ENCODE results near the gene SMIM11.
"Not testable (repeated sequence)": the region's sequence is repeated elsewhere in the genome, so short reads cannot be mapped to it uniquely, and the experiment has no call there.

The SMIM11 gene

DNA sequence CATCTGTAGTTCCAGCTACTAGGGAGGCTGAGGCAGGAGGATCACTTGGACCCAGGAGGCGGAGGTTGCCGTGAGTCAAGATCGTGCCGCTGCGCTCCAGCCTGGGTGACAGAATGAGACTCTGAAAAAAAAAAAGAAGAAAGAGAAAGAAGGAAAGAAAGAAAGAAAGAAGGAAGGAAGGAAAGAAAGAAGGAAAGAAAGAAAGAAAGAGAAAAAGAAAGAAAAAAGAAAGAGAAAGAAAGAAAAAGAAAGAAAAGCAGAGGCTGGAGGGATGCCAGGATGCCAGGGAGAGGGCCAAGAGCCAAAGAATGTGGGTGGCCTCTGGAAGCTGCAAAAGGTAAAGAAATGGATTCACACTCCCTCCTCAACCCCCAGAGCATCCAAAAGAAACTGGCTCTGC lies 19.7 kb upstream of the SMIM11 start:
- DNase-seq (ENCODE audit: low read depth in 2 of 2): no peak

DNA sequence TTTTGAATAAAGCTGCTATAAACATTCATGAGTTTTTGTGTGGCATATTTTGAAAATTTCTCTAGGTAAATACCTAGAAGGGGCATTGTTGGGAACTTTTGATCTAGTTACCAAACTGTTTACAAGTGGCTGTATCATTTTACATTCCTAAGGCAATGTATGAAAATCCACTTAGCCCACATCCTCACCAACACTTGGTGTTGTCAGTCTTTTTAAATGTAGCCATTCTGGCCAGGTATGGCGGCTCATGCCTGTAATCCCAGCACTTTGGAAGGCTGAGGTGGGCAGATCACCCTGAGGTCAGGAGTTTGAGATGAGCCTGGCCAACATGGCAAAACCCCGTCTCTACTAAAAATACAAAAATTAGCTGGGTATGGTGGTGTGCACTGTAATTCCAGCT lies 17.4 kb upstream of the SMIM11 start:
- DNase-seq (ENCODE audit: low read depth in 2 of 2): no peak

DNA sequence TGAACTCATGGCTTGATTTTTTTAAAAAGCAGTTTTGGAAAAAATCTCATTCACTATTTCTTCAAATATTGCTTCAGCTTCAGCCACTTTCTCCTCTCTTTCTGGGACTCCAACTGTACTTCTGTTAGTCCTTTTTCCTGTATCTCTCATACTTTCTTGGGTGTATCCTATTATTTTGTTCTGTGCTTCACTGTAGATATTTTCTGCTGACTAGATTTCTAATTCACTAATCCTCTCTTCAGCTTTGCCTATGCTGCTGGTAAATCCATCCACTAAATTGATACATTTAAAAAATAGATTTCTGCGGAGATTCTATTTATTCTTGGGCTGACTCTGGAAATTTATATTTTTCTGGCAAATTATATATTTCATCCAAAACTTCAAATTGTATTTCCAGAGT lies 16.4 kb upstream of the SMIM11 start:
- no peak for DNase-seq (ENCODE audit: low read depth in 2 of 2)

- DNase-seq (ENCODE audit: low read depth in 2 of 2): no peak
Measured at GRCh38 chr21:34360488-34361241, 14.6 kb upstream of the SMIM11 start.

DNA sequence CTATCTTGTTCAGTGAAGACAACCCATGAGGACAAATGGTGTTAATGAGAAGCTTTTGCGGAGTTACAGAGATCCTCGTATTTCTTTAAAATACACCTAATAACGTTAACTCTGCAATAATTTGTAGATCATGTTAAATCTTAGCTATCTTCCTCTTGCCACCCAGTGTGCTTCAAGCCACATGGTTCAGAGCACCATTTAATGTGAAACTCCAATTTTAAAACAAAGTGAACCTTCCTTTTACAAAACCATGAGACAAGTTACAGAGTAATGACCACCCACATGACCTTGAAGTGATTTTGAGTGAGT lies 13.2 kb upstream of the SMIM11 start:
- DNase-seq (ENCODE audit: low read depth in 2 of 2): no peak

- no peak for DNase-seq (ENCODE audit: low read depth in 2 of 2)
Measured at GRCh38 chr21:34362670-34363069, 12.6 kb upstream of the SMIM11 start.

GRCh38 chr21:34363733-34364132 lies 11.6 kb upstream of the SMIM11 start, which contains the start of gene KCNE2:
KCNE2 (plus strand) TSS chr21:34364006; CDS start chr21:34370479, 6,473 bp downstream.
- DNase-seq (ENCODE audit: low read depth in 2 of 2): no peak

DNA sequence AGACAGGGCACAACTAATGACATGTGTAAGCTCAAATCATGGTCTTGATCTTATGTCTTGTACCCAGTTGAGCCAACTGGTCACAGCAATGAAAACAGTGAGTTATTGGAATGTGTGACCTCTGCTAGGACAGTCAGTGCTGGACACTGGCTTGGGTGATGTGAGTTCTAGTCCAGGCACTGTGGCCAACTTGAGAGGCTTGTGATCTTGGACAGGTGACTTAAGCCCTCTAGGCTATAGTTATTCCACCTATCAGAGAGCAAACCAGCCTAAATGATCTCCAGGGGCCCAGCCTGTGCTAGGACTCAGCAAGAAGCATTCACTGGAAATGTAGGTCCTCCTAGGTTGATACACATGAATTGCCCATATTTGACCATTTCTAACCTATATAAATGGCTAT lies 10.4 kb upstream of the SMIM11 start:
- no peak for DNase-seq (ENCODE audit: low read depth in 2 of 2)

GRCh38 chr21:34365809-34366208 lies 9.5 kb upstream of the SMIM11 start:
- DNase-seq (ENCODE audit: low read depth in 2 of 2): no peak

GRCh38 chr21:34367320-34367935 lies 7.9 kb upstream of the SMIM11 start:
- peak; percentile 32 to 33 for DNase-seq (ENCODE audit: low read depth in 2 of 2)

GRCh38 chr21:34369741-34370140 lies 5.6 kb upstream of the SMIM11 start:
- DNase-seq (ENCODE audit: low read depth in 2 of 2): no peak

DNA sequence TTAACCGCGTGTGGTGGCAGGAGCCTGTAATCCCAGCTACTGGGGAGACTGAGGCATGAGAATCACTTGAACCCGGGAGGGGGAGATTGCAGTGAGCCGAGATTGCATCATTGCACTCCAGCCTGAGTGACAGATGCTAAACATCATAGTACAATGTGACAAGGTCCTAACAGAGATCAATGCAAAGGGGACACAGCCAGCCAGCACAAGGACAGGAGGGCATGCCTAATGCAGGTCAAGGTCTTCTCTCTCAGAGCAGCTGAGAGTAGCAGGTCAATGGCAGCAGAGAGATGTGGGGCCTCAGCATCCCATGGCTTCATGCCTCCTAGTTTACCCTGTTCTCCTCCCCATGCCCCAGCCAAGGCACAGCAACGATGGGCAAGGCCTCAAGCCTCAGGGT lies 3.0 kb upstream of the SMIM11 start:
- no peak for DNase-seq (ENCODE audit: low read depth in 2 of 2)

- DNase-seq (ENCODE audit: low read depth in 2 of 2): not testable (repeated sequence)
Measured at GRCh38 chr21:34374462-34374861, 845 bp upstream of the SMIM11 start.

- DNase-seq (ENCODE audit: low read depth in 2 of 2): not testable (repeated sequence)
Measured at GRCh38 chr21:34375619-34375972, 289 bp downstream of the SMIM11 start.

GRCh38 chr21:34383138-34383537 lies 7.8 kb downstream of the SMIM11 start:
- not testable (repeated sequence) for DNase-seq (ENCODE audit: low read depth in 2 of 2)

GRCh38 chr21:34383724-34384415 lies 8.6 kb downstream of the SMIM11 start:
- not testable (repeated sequence) for DNase-seq (ENCODE audit: low read depth in 2 of 2)

GRCh38 chr21:34400522-34400921 lies 25.2 kb downstream of the SMIM11 start:
- not testable (repeated sequence) for DNase-seq (ENCODE audit: low read depth in 2 of 2)

DNA sequence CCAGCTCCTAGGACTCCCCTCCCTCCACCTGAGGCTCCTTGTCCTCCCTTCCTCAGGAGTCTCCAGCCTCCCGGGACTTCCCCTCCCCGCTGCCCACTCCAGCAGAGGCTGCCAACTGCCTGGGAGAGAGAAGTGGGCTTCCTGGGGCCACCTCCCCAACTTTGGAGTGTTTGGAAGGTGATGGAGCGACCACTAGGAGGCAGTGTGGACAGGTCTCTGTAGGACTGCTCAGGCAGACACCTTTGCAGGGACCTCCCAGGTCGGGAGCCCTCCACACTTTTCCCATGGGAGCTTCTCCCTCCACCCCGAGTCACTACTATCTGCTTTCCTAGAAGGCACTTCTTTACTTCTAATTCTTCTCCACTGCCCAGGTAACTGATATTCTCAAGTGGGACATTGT lies 29.4 kb downstream of the SMIM11 start:
- DNase-seq (ENCODE audit: low read depth in 2 of 2): not testable (repeated sequence)

GRCh38 chr21:34405686-34406085 lies 30.4 kb downstream of the SMIM11 start:
- DNase-seq (ENCODE audit: low read depth in 2 of 2): not testable (repeated sequence)

- not testable (repeated sequence) for DNase-seq (ENCODE audit: low read depth in 2 of 2)
Measured at GRCh38 chr21:34406102-34406501, 30.8 kb downstream of the SMIM11 start.

- not testable (repeated sequence) for DNase-seq (ENCODE audit: low read depth in 2 of 2)
Measured at GRCh38 chr21:34406676-34407075, 31.4 kb downstream of the SMIM11 start.

GRCh38 chr21:34407294-34407693 lies 32.0 kb downstream of the SMIM11 start:
- DNase-seq (ENCODE audit: low read depth in 2 of 2): not testable (repeated sequence)

All from fibroblast of skin of left biceps (primary cell).